ENCODE results near the gene HPD. TPM values are rescaled to one million over a fixed set of nuclear protein-coding genes. Genes with fewer than 3 reads are reported as not detected.

HPD gene
- total and polyA plus RNA-seq, 2 donors (not counting 3 experiments of a cell fraction or from before 2014, with no cell fraction given): not detected

- H4K20me1 ChIP-seq (replicated peaks; ENCODE audit: control insufficient read depth, extremely low read depth, insufficient read depth, low read length): no peaks in the 10 kb centered on the region
- ChIA-PET POLR2A (interaction anchor here (0.6 kb wide), 1 partner anchor 336 kb away, joined by 10 read pairs; no protein-coding TSS in a partner anchor), CTCF (no interaction called here)
- H2AFZ ChIP-seq (ENCODE audit: low read depth, low read length): no peak overlapping the region
- peaks cover 12 to 36% of the 10 kb centered on the region in 2 experiments for H3K36me3 ChIP-seq (ENCODE audit: control insufficient read depth in 2 of 2, extremely low read depth in 1 of 2, insufficient read depth in 2 of 2, low read length in 2 of 2)
- no peaks in the 10 kb centered on the region for H3K79me2 ChIP-seq (ENCODE audit: control insufficient read depth, insufficient read depth, low read length)
- BruUV-seq (replicated peaks): no TSS peak
- H3K4me2 ChIP-seq (ENCODE audit: insufficient read depth, low read length): no peak overlapping the region
- H3K9ac ChIP-seq (replicated peaks; ENCODE audit: extremely low read depth, insufficient read depth, low read length): no peak overlapping the region
- dilution Hi-C loops (cut with MboI; ENCODE audit: extremely low pct_ligation_motif_present, low sequenced_read_pairs) (no loop called here), intact Hi-C loops (cut with micrococcal nuclease) (loop anchor here (2.0 kb wide), 1 partner anchor 17 kb away; no protein-coding TSS in a partner anchor)
- TF ChIP-seq GATA2 (IDR thresholded peaks at IDR 0.05; ENCODE audit: insufficient read depth, insufficient read length, low read depth, low read length): no peak
- no peak for TF ChIP-seq FOS (IDR thresholded peaks at IDR 0.05; ENCODE audit: borderline replicate concordance, insufficient read depth, low read length)
- no peak for TF ChIP-seq POLR2A (IDR thresholded peaks at IDR 0.05; ENCODE audit: low read depth, low read length)
- TF ChIP-seq, protein P1, sequence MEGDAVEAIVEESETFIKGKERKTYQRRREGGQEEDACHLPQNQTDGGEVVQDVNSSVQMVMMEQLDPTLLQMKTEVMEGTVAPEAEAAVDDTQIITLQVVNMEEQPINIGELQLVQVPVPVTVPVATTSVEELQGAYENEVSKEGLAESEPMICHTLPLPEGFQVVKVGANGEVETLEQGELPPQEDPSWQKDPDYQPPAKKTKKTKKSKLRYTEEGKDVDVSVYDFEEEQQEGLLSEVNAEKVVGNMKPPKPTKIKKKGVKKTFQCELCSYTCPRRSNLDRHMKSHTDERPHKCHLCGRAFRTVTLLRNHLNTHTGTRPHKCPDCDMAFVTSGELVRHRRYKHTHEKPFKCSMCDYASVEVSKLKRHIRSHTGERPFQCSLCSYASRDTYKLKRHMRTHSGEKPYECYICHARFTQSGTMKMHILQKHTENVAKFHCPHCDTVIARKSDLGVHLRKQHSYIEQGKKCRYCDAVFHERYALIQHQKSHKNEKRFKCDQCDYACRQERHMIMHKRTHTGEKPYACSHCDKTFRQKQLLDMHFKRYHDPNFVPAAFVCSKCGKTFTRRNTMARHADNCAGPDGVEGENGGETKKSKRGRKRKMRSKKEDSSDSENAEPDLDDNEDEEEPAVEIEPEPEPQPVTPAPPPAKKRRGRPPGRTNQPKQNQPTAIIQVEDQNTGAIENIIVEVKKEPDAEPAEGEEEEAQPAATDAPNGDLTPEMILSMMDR (IDR thresholded peaks at IDR 0.05; ENCODE audit: extremely low read depth in 1 of 2, insufficient read depth in 1 of 2, low read depth in 1 of 2, low read length in 2 of 2): no peak
- TF ChIP-seq EZH2 (IDR thresholded peaks at IDR 0.05; ENCODE audit: borderline replicate concordance, low read depth, low read length, severe bottlenecking): no peak
- no peak for TF ChIP-seq POLR2AphosphoS5 (IDR thresholded peaks at IDR 0.05; ENCODE audit: insufficient read depth, low read depth, low read length)
- TF ChIP-seq JUN (IDR thresholded peaks at IDR 0.05; ENCODE audit: borderline replicate concordance, insufficient read depth, insufficient read length, low read depth): no peak
- TF ChIP-seq, protein P2, sequence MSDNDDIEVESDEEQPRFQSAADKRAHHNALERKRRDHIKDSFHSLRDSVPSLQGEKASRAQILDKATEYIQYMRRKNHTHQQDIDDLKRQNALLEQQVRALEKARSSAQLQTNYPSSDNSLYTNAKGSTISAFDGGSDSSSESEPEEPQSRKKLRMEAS (IDR thresholded peaks at IDR 0.05; ENCODE audit: insufficient read depth, insufficient read length): no peak
- no peaks in the 10 kb centered on the region for H3K4me1 ChIP-seq (ENCODE audit: control insufficient read depth, extremely low read depth, insufficient read depth, low read length)
- no peaks in the 10 kb centered on the region for H3K27me3 ChIP-seq (ENCODE audit: control insufficient read depth in 2 of 2, insufficient read depth in 2 of 2, low read length in 2 of 2)
- no peak overlapping the region for H3K27ac ChIP-seq (ENCODE audit: insufficient read depth, low read depth, low read length)
- H3K9me1 ChIP-seq (replicated peaks; ENCODE audit: control insufficient read depth, extremely low read depth, insufficient read depth, low read length): no peaks in the 10 kb centered on the region
- no peak overlapping the region for H3K4me3 ChIP-seq (replicated peaks in 1 of 3; ENCODE audit: insufficient read depth in 1 of 3, low read depth in 1 of 3, low read length in 3 of 3)
- no peaks in the 10 kb centered on the region for H3K9me3 ChIP-seq (replicated peaks; ENCODE audit: control insufficient read depth, insufficient read depth, low read length)
- DNase-seq (ENCODE audit: low read depth, low spot score) (no peak), FAIRE-seq (no peak)
Observed at GRCh38 chr12:121831571-121832245, 27.0 kb downstream of the HPD start.
